Measurements from ENCODE around the gene E4F1. TPM values are rescaled to one million over a fixed set of nuclear protein-coding genes. Genes with fewer than 3 reads are reported as not detected.
A peak's percentile ranks its signal among the peaks of the same experiment; 100 is the strongest.

Gene E4F1
- polyA plus RNA-seq, 3 donors, result 4.9 to 50.9 (median 5.8) TPM

GRCh38 chr16:2278956-2279800 lies 55.8 kb downstream of the E4F1 start:
- WGBS (ENCODE audit: insufficient coverage), result 91% methylated on average over 20 of the region's 26 CpGs
- Mint-ChIP-seq H3K36me3 (no peaks in the 10 kb centered on the region), H3K4me1 (no peaks in the 10 kb centered on the region), H3K4me3 (no peak overlapping the region), H3K27me3 (ENCODE audit: low read depth in 3 of 3) (peaks cover 2 to 5% (median 3%) of the 10 kb centered on the region in 3 donors), H3K27ac (peak overlapping the region in 1 of 7 donors; percentile 11), H3K9me3 (no peaks in the 10 kb centered on the region)
- intact Hi-C loops (cut with micrococcal nuclease), result loop anchor here in 1 of 2 donors (10.0 kb wide), 1 partner anchor 226 kb away; no protein-coding TSS in a partner anchor
- Histone ChIP-seq H3K36me3 (replicated peaks in 1 of 2; ENCODE audit: control insufficient read depth in 1 of 2, insufficient read depth in 2 of 2, low read length in 2 of 2) (no peaks in the 10 kb centered on the region), H3K79me2 (ENCODE audit: insufficient read depth, low read length) (no peaks in the 10 kb centered on the region), H3K4me2 (replicated peaks; ENCODE audit: extremely low read depth, low read length, poor library complexity, severe bottlenecking) (no peak overlapping the region), H3K9ac (ENCODE audit: insufficient read depth, low read length, poor library complexity, severe bottlenecking) (no peak overlapping the region), H2AFZ (ENCODE audit: insufficient read depth, low read depth, low read length, poor library complexity, severe bottlenecking) (no peak overlapping the region), H3K27ac (ENCODE audit: low read depth in 1 of 2, low read length in 2 of 2) (no peak overlapping the region), H3K4me3 (replicated peaks in 1 of 3; ENCODE audit: low read depth in 2 of 3, low read length in 3 of 3) (no peak overlapping the region), H3K4me1 (ENCODE audit: control insufficient read depth in 1 of 2, insufficient read depth in 2 of 2, low read length in 2 of 2) (no peaks in the 10 kb centered on the region), H4K20me1 (ENCODE audit: insufficient read depth, low read length) (no peaks in the 10 kb centered on the region), H3K27me3 (ENCODE audit: control insufficient read depth in 2 of 2, insufficient read depth in 2 of 2, low read length in 2 of 2) (no peaks in the 10 kb centered on the region), H3K9me3 (replicated peaks in 1 of 2; ENCODE audit: control insufficient read depth in 1 of 2, insufficient read depth in 1 of 2, low read length in 2 of 2) (no peaks in the 10 kb centered on the region)
- TF ChIP-seq, protein P1, sequence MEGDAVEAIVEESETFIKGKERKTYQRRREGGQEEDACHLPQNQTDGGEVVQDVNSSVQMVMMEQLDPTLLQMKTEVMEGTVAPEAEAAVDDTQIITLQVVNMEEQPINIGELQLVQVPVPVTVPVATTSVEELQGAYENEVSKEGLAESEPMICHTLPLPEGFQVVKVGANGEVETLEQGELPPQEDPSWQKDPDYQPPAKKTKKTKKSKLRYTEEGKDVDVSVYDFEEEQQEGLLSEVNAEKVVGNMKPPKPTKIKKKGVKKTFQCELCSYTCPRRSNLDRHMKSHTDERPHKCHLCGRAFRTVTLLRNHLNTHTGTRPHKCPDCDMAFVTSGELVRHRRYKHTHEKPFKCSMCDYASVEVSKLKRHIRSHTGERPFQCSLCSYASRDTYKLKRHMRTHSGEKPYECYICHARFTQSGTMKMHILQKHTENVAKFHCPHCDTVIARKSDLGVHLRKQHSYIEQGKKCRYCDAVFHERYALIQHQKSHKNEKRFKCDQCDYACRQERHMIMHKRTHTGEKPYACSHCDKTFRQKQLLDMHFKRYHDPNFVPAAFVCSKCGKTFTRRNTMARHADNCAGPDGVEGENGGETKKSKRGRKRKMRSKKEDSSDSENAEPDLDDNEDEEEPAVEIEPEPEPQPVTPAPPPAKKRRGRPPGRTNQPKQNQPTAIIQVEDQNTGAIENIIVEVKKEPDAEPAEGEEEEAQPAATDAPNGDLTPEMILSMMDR (IDR thresholded peaks at IDR 0.05), result no peak
- no peak for DNase-seq

DNA sequence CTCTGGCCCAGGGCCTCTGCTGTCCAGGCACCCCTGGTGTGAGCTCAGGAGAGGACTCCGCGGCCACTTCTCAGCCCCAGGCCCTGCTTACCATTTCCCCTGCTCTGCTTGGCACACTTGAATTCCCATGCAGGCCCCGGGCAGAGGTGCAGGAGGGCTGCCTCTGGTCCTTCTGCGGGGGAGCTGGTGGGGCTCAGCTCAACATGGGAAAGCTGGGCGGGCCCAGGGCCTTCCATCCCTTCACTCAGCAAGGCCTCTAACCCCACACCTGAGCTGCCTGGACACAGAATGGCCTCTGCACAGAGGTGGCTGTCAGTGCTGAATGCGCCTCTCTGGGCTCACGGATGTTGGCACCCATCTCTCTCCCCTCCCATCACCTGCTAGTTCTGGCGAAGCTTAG lies 57.1 kb downstream of the E4F1 start:
- Histone ChIP-seq H3K36me3 (replicated peaks in 1 of 2; ENCODE audit: control insufficient read depth in 1 of 2, insufficient read depth in 2 of 2, low read length in 2 of 2) (no peaks in the 10 kb centered on the region), H3K4me3 (replicated peaks in 1 of 3; ENCODE audit: low read depth in 2 of 3, low read length in 3 of 3) (no peak overlapping the region), H4K20me1 (ENCODE audit: insufficient read depth, low read length) (no peaks in the 10 kb centered on the region), H3K27ac (ENCODE audit: low read depth in 1 of 2, low read length in 2 of 2) (no peak overlapping the region), H3K4me1 (ENCODE audit: control insufficient read depth in 1 of 2, insufficient read depth in 2 of 2, low read length in 2 of 2) (no peaks in the 10 kb centered on the region), H3K4me2 (replicated peaks; ENCODE audit: extremely low read depth, low read length, poor library complexity, severe bottlenecking) (no peak overlapping the region), H2AFZ (ENCODE audit: insufficient read depth, low read depth, low read length, poor library complexity, severe bottlenecking) (no peak overlapping the region), H3K79me2 (ENCODE audit: insufficient read depth, low read length) (no peaks in the 10 kb centered on the region), H3K27me3 (ENCODE audit: control insufficient read depth in 2 of 2, insufficient read depth in 2 of 2, low read length in 2 of 2) (no peaks in the 10 kb centered on the region), H3K9ac (ENCODE audit: insufficient read depth, low read length, poor library complexity, severe bottlenecking) (no peak overlapping the region), H3K9me3 (replicated peaks in 1 of 2; ENCODE audit: control insufficient read depth in 1 of 2, insufficient read depth in 1 of 2, low read length in 2 of 2) (no peaks in the 10 kb centered on the region)
- Mint-ChIP-seq H3K4me3 (no peak overlapping the region), H3K36me3 (no peaks in the 10 kb centered on the region), H3K4me1 (no peaks in the 10 kb centered on the region), H3K9me3 (no peaks in the 10 kb centered on the region), H3K27ac (no peak overlapping the region), H3K27me3 (ENCODE audit: low read depth in 3 of 3) (peaks cover 0 to 7% (median 2%) of the 10 kb centered on the region in 3 donors)
- intact Hi-C loops (cut with micrococcal nuclease), result no loop called here
- TF ChIP-seq, protein P1 (IDR thresholded peaks at IDR 0.05), result no peak
- no peak for DNase-seq
- WGBS (ENCODE audit: insufficient coverage), result 96% methylated on average over 8 of the region's 8 CpGs
